GM21526 (cell line): ENCODE data around the gene MOV10.
A peak's percentile ranks its signal among the peaks of the same experiment; 100 is the strongest.

Experiments used
- ATAC-seq: cut with Tn5 transposase; IDR thresholded peaks from one replicate; pipeline ENCODE4 v1.9.1; 2021; ENCODE audit warnings: moderate library complexity; ENCODE audit not compliant: unreplicated experiment, low FRiP score

MOV10 gene

GRCh38 chr1:112674986-112675727, 698 bp downstream of the MOV10 start:
- ATAC-seq, result peak; percentile 39

- no peak for ATAC-seq
Observed at GRCh38 chr1:112675728-112676381, 1.4 kb downstream of the MOV10 start.

- no peak for ATAC-seq
Observed at GRCh38 chr1:112676543-112676942, 2.1 kb downstream of the MOV10 start.

- no peak for ATAC-seq
Observed at GRCh38 chr1:112677501-112677900, 3.0 kb downstream of the MOV10 start.

- ATAC-seq, result no peak
Observed at GRCh38 chr1:112678605-112679004, 4.1 kb downstream of the MOV10 start.

- no peak for ATAC-seq
Observed at GRCh38 chr1:112685913-112686312, 11.5 kb downstream of the MOV10 start.

- no peak for ATAC-seq
Observed at GRCh38 chr1:112686417-112686816, 12.0 kb downstream of the MOV10 start.

- no peak for ATAC-seq
Observed at GRCh38 chr1:112686835-112687234, 12.4 kb downstream of the MOV10 start.

GRCh38 chr1:112687361-112687760, 12.9 kb downstream of the MOV10 start:
- ATAC-seq, result no peak

GRCh38 chr1:112687785-112688496, 13.5 kb downstream of the MOV10 start:
- no peak for ATAC-seq

GRCh38 chr1:112688781-112689193, 14.3 kb downstream of the MOV10 start:
- no peak for ATAC-seq

GRCh38 chr1:112689196-112689841, 14.9 kb downstream of the MOV10 start:
- no peak for ATAC-seq

GRCh38 chr1:112689842-112690237, 15.4 kb downstream of the MOV10 start:
- ATAC-seq, result no peak

GRCh38 chr1:112692681-112693080, 18.2 kb downstream of the MOV10 start:
- no peak for ATAC-seq

GRCh38 chr1:112693821-112694220, 19.4 kb downstream of the MOV10 start:
- ATAC-seq, result no peak

GRCh38 chr1:112694363-112694929, 20.0 kb downstream of the MOV10 start:
- no peak for ATAC-seq

GRCh38 chr1:112695276-112695675, 20.8 kb downstream of the MOV10 start:
- no peak for ATAC-seq

GRCh38 chr1:112696578-112697314, 22.3 kb downstream of the MOV10 start:
- no peak for ATAC-seq

GRCh38 chr1:112697781-112698201, 23.3 kb downstream of the MOV10 start:
- no peak for ATAC-seq
